NCI-H2029 treated with DMSO at 0.1 percent for 48 hours (cell line): Measurements from ENCODE around the gene EDARADD.
"Not testable (repeated sequence)": the region's sequence is repeated elsewhere in the genome, so short reads cannot be mapped to it uniquely, and the experiment has no call there.

Source experiments
- DNase-seq: peaks from one replicate; lab custom pipeline; 2025; lab: John Stamatoyannopoulos, UW

EDARADD gene

GRCh38 chr1:236489161-236489560 is 95.1 kb downstream of the EDARADD start:
- not testable (repeated sequence) for DNase-seq

- peak; percentile 28 for DNase-seq
Measured at GRCh38 chr1:236489710-236490377, 95.8 kb downstream of the EDARADD start.

GRCh38 chr1:236491469-236492136 is 97.5 kb downstream of the EDARADD start:
- DNase-seq = no peak

- DNase-seq = no peak
Measured at GRCh38 chr1:236492378-236492777, 98.3 kb downstream of the EDARADD start.

GRCh38 chr1:236494082-236494481 is 100.0 kb downstream of the EDARADD start:
- no peak for DNase-seq

GRCh38 chr1:236494586-236495466 is 100.7 kb downstream of the EDARADD start:
- no peak for DNase-seq

- DNase-seq = peak; percentile 30
Measured at GRCh38 chr1:236495467-236496112, 101.5 kb downstream of the EDARADD start.

- no peak for DNase-seq
Measured at GRCh38 chr1:236497908-236498307, 103.8 kb downstream of the EDARADD start.

GRCh38 chr1:236501093-236501492 is 107.0 kb downstream of the EDARADD start:
- DNase-seq = no peak

- no peak for DNase-seq
Measured at GRCh38 chr1:236502579-236502971, 108.5 kb downstream of the EDARADD start.

- no peak for DNase-seq
Measured at GRCh38 chr1:236502972-236503639, 109.0 kb downstream of the EDARADD start.

- not testable (repeated sequence) for DNase-seq
Measured at GRCh38 chr1:236504338-236504737, 110.3 kb downstream of the EDARADD start.

GRCh38 chr1:236507022-236507700 is 113.1 kb downstream of the EDARADD start:
- no peak for DNase-seq

GRCh38 chr1:236508593-236509027 is 114.5 kb downstream of the EDARADD start:
- no peak for DNase-seq

- no peak for DNase-seq
Measured at GRCh38 chr1:236509203-236509602, 115.1 kb downstream of the EDARADD start.

GRCh38 chr1:236509647-236510401 is 115.7 kb downstream of the EDARADD start:
- no peak for DNase-seq

GRCh38 chr1:236511735-236512418 is 117.8 kb downstream of the EDARADD start:
- DNase-seq = no peak

GRCh38 chr1:236514703-236515442 is 120.8 kb downstream of the EDARADD start:
- peak; percentile 93 for DNase-seq

GRCh38 chr1:236515443-236515958 is 121.4 kb downstream of the EDARADD start:
- DNase-seq = peak; percentile 93
